Chondrocyte (in vitro differentiated cells): ENCODE data around the gene NHSL2. TPM values are rescaled to one million over a fixed set of nuclear protein-coding genes. Genes with fewer than 3 reads are reported as not detected.
A peak's percentile ranks its signal among the peaks of the same experiment; 100 is the strongest.

Source experiments
- DNase-seq: peaks from one replicate; pipeline ENCODE4 v3.0.0; 2021; ENCODE audit warnings: mixed read lengths, low spot score
- H3K27ac Mint-ChIP-seq: one replicate; pipeline ENCODE4 v1.8.0; 2021; ENCODE audit warnings: mild to moderate bottlenecking, moderate library complexity, mixed read lengths; ENCODE audit not compliant: unreplicated experiment
- H3K27me3 Mint-ChIP-seq: 2 replicates; pipeline ENCODE4 v1.8.0; 2021; ENCODE audit warnings: low read depth, mixed read lengths
- H3K36me3 Mint-ChIP-seq: 2 replicates; pipeline ENCODE4 v1.8.0; 2021; ENCODE audit warnings: low read depth, mixed read lengths
- H3K4me1 Mint-ChIP-seq: 2 replicates; pipeline ENCODE4 v1.8.0; 2021; ENCODE audit warnings: low read depth, mild to moderate bottlenecking, mixed read lengths
- H3K4me3 Mint-ChIP-seq: one replicate; pipeline ENCODE4 v1.8.0; 2021; ENCODE audit warnings: mild to moderate bottlenecking, moderate library complexity, mixed read lengths; ENCODE audit not compliant: unreplicated experiment
- H3K9me3 Mint-ChIP-seq: 2 replicates; pipeline ENCODE4 v1.8.0; 2021; ENCODE audit warnings: low read depth, mixed read lengths
- total RNA-seq: library from RNA; stranded (reverse); gene quantifications from 3 replicates; pipeline ENCODE4 v1.2.1, GENCODE V29; 2021
- TF ChIP-seq, protein P1 (sequence below): fragments of 200-600 bp; sonication (generic); IDR thresholded peaks from 2 replicates; pipeline ENCODE4 v1.5.0; 2021; ENCODE audit warnings: antibody characterized with exemption, mild to moderate bottlenecking, moderate library complexity

NHSL2 gene
- total RNA-seq, 1 donor from 2014 or later, result 2.1 TPM

DNA sequence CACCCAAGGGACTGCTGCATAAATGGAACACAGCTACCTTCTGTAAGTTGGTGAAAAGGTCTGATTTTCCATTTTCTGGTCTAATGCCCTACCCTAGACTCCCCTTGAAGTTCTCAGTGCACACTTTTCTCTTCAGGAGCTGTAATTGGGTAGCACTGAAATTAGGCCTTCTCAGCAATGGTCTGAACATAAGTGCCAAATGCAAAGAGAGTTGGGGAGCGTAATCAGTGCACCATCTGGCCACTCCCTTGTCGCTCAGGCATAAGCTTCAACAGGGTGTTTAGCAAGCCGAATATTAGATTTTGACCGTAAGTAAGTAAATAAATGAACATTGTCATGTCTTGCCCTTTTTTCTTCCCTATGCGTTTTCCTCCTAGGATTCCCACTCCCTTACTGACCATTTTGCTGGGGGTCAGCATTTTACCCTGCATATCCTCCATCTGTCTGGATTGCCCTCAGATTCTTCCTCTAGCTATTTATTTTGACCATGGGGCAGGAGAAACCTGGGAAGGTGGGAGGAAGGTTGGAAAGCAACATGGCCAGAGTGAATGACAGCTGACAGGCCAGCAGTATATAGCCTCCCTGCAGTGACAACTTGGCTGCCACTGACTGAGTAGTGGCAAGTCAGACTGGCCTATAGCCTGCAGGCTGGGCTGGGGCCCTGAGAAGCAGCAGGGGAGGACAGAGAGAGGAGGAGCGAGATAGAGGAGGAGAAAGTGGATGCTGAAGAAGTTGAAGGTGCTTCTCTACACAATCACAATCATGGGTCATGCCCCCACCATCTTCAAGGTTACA is 2.7 kb downstream of the NHSL2 start:
- no peak overlapping the region for H3K4me3 Mint-ChIP-seq
- H3K27me3 Mint-ChIP-seq, result no peaks in the 10 kb centered on the region
- no peak overlapping the region for H3K27ac Mint-ChIP-seq
- DNase-seq, result no peak
- peaks cover 12% of the 10 kb centered on the region for H3K4me1 Mint-ChIP-seq
- no peaks in the 10 kb centered on the region for H3K36me3 Mint-ChIP-seq
- peaks cover 7% of the 10 kb centered on the region for H3K9me3 Mint-ChIP-seq
- TF ChIP-seq, protein P1, sequence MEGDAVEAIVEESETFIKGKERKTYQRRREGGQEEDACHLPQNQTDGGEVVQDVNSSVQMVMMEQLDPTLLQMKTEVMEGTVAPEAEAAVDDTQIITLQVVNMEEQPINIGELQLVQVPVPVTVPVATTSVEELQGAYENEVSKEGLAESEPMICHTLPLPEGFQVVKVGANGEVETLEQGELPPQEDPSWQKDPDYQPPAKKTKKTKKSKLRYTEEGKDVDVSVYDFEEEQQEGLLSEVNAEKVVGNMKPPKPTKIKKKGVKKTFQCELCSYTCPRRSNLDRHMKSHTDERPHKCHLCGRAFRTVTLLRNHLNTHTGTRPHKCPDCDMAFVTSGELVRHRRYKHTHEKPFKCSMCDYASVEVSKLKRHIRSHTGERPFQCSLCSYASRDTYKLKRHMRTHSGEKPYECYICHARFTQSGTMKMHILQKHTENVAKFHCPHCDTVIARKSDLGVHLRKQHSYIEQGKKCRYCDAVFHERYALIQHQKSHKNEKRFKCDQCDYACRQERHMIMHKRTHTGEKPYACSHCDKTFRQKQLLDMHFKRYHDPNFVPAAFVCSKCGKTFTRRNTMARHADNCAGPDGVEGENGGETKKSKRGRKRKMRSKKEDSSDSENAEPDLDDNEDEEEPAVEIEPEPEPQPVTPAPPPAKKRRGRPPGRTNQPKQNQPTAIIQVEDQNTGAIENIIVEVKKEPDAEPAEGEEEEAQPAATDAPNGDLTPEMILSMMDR, result no peak

DNA sequence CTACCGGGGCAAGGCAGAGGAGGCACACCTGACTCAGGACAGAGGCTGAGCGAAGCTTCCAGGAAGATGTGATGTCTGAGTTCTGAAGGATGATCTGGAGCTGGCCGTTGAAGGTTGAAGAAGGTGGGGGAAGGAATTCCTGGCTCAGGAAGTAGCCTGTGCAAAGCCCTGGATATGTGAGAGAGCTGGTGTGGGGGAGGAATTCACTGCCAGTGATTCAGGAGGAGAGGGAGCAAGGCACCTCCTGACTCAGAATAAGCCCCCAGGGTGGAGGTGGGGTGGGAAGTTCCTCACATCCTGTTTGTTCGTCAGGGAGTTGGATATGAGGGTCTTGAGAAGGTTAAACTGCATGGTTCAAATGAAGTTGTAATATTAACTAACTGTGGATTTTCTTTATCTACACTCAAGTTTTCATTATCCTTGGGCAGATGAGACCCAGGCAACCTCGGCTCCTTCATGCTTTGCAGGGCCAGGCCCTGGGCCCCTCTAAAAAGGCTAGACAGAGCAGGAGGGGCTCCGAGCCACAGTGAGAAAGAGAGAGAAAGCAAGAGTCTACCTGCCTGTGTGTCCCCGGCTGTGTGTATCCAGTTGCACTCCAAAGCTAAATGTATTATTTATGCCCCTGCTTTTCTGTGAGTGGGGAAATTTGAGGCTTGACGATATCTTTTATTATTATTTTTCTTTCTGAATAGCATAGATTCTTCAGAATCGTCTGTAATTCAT is 7.1 kb downstream of the NHSL2 start:
- peaks cover 28% of the 10 kb centered on the region for H3K4me1 Mint-ChIP-seq
- H3K27ac Mint-ChIP-seq, result peak overlapping the region; percentile 54
- H3K9me3 Mint-ChIP-seq, result peaks cover 7% of the 10 kb centered on the region
- H3K27me3 Mint-ChIP-seq, result no peaks in the 10 kb centered on the region
- H3K36me3 Mint-ChIP-seq, result no peaks in the 10 kb centered on the region
- TF ChIP-seq, protein P1, result no peak
- no peak for DNase-seq
- no peak overlapping the region for H3K4me3 Mint-ChIP-seq

DNA sequence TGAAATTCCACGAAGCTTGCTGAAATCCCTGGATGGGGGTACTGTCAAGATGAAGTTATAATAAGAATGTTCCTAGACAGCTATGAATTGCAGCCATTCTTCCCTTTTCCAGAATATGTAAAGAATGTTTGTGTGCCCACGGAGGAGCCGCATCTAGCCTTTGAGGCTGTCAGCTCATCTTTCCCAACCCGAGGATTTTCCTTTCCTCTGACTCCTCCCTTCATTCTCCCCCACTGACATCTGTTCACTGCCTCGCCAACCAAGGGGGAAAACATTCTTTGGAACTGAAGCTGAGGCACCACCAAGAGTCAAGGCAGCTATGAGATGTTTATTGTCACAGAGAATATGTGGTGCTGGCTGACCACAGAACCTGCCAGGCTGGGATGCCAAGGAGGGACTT is 8.8 kb downstream of the NHSL2 start:
- Mint-ChIP-seq H3K4me3 (no peak overlapping the region), H3K9me3 (no peaks in the 10 kb centered on the region), H3K4me1 (peaks cover 28% of the 10 kb centered on the region), H3K27me3 (no peaks in the 10 kb centered on the region), H3K36me3 (no peaks in the 10 kb centered on the region), H3K27ac (peak overlapping the region; percentile 1)
- no peak for DNase-seq
- TF ChIP-seq, protein P1, result no peak

DNA sequence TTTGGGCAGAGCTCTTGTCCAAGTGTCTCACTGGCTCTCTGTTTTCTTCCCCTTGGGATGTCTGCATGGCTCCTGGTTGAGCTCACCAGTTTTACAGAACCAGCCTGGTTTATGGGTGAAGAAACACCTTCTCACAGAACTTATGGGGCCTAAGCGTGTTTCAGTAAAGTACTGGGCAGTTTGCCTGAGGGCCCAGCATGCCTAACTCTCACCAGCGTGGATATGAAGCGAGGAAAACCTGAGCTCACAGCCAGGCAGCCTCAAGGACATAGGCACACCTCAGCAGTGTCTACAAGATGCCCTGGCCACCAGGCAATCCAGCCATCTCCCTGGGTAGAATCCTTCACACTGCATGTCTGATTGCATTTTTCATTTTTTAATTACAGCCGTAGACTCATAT is 9.2 kb downstream of the NHSL2 start:
- Mint-ChIP-seq H3K4me1 (peaks cover 32% of the 10 kb centered on the region), H3K4me3 (no peak overlapping the region), H3K36me3 (no peaks in the 10 kb centered on the region), H3K9me3 (no peaks in the 10 kb centered on the region), H3K27ac (peak overlapping the region; percentile 1), H3K27me3 (no peaks in the 10 kb centered on the region)
- no peak for DNase-seq
- TF ChIP-seq, protein P1, result no peak

DNA sequence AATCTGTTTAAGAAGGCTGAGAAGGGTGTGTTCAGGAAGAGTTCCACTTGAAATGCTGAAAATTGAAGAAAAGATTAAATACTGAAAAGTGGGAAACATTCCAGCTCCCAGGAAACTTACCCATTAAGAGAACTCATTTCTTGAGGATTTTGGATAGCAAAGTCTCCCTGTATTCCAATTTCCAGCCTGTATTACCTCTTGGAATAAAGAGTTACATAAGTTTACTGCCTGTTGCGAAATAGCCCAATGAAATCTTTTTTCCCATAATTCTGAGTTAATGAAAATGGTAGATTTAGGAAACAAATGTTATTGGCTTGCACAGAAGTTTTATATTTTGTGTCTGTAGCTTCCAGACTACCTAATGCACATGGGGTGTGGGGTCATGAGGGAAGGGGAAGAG is 12.0 kb downstream of the NHSL2 start:
- H3K4me1 Mint-ChIP-seq, result peaks cover 34% of the 10 kb centered on the region
- no peaks in the 10 kb centered on the region for H3K27me3 Mint-ChIP-seq
- no peak for DNase-seq
- TF ChIP-seq, protein P1, result no peak
- H3K9me3 Mint-ChIP-seq, result no peaks in the 10 kb centered on the region
- H3K4me3 Mint-ChIP-seq, result no peak overlapping the region
- no peak overlapping the region for H3K27ac Mint-ChIP-seq
- no peaks in the 10 kb centered on the region for H3K36me3 Mint-ChIP-seq
